Activated naive CD4-positive, alpha-beta T cell treated with anti-CD3 and anti-CD28 coated beads, Interleukin-2, amount 10 ng/mL, durations not matched to agents 5 hours and 36 hours (primary cell): ENCODE data around the gene LYRM2. TPM values are rescaled to one million over a fixed set of nuclear protein-coding genes. Genes with fewer than 3 reads are reported as not detected.

Experiments
- total RNA-seq, 2 experiments: library from RNA; stranded (reverse); gene quantifications; one replicate each; pipeline ENCODE4 v1.2.3, GENCODE V29; 2021

The LYRM2 gene, protein sequence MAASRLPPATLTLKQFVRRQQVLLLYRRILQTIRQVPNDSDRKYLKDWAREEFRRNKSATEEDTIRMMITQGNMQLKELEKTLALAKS
- 10 to 100 TPM; 34.2 to 37.2 TPM for total RNA-seq

GRCh38 chr6:89638320-89639195 lies at the start of gene LYRM2:
TSS of gene LYRM2 (minus strand) at chr6:89638747. CDS start at chr6:89638716, 31 bp downstream.

Other genes with a start within 250 kb of the LYRM2 start
- 10 to 100 TPM; 10.8 to 12.4 TPM for gene RRAGD, start 226.5 kb downstream of the LYRM2 start, total RNA-seq
- gene ANKRD6, start 205.6 kb downstream of the LYRM2 start, total RNA-seq, result 1 to 10 TPM; 6.5 to 7.8 TPM
- 10 to 100 TPM; 55.6 to 60.7 TPM for gene MDN1, start 181.0 kb upstream of the LYRM2 start, total RNA-seq
- 10 to 100 TPM; 38.1 to 42.3 TPM for gene CASP8AP2, start 191.1 kb upstream of the LYRM2 start, total RNA-seq